Transverse colon (tissue), 3 donors: ENCODE data around the gene OTOF.

Experiments used
- POLR2A ChIP-seq: fragments of 450-650 bp; IDR thresholded peaks from one replicate; pipeline ENCODE4 v1.6.1; 2016; ENCODE audit warnings: antibody characterized with exemption, mild to moderate bottlenecking, moderate library complexity
- TF ChIP-seq, protein P1 (sequence below), 5 experiments: fragments of 200-600 bp in 3 of 5; fragments of 450-650 bp in 2 of 5; sonication (generic) in 3 of 5; IDR thresholded peaks; 1 replicate in 2 of 5; 2 replicates in 3 of 5; pipeline ENCODE4 v1.5.1; 2016 to 2017; ENCODE audit warnings: antibody characterized with exemption in 5 of 5, inconsistent platforms in 3 of 5, mild to moderate bottlenecking in 2 of 5, moderate library complexity in 1 of 5

DNA sequence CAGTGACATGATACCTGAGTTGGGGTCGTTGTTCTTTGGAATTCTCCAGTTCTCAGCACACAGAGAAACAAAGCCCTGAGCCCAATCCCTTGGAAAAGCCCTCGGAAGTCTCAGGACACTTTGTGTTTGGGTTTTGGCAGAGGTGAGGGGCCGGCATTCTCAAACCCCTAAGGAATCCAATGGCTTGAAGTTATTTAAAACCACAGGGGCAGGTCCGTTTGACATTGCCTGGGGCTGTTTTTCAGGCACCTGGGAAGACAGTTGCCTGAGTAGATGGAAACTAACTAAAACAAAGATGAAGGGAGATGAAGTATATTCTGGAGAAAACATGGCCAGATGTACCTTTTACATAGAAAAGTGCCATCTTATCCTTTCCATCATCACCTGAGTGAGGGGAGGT, 22.5 kb upstream of the OTOF start:
- TF ChIP-seq, protein P1, sequence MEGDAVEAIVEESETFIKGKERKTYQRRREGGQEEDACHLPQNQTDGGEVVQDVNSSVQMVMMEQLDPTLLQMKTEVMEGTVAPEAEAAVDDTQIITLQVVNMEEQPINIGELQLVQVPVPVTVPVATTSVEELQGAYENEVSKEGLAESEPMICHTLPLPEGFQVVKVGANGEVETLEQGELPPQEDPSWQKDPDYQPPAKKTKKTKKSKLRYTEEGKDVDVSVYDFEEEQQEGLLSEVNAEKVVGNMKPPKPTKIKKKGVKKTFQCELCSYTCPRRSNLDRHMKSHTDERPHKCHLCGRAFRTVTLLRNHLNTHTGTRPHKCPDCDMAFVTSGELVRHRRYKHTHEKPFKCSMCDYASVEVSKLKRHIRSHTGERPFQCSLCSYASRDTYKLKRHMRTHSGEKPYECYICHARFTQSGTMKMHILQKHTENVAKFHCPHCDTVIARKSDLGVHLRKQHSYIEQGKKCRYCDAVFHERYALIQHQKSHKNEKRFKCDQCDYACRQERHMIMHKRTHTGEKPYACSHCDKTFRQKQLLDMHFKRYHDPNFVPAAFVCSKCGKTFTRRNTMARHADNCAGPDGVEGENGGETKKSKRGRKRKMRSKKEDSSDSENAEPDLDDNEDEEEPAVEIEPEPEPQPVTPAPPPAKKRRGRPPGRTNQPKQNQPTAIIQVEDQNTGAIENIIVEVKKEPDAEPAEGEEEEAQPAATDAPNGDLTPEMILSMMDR (IDR thresholded peaks at IDR 0.05), result no peak
- TF ChIP-seq POLR2A, result no peak
